IPS-11a (cell line): Measurements from ENCODE around the gene WDR20.

Experiments used
- H3K4me3 ChIP-seq: one replicate; pipeline ENCODE4 v1.5.1; 2013; ENCODE audit warnings: low read depth, low read length, control low read depth

WDR20 gene

DNA sequence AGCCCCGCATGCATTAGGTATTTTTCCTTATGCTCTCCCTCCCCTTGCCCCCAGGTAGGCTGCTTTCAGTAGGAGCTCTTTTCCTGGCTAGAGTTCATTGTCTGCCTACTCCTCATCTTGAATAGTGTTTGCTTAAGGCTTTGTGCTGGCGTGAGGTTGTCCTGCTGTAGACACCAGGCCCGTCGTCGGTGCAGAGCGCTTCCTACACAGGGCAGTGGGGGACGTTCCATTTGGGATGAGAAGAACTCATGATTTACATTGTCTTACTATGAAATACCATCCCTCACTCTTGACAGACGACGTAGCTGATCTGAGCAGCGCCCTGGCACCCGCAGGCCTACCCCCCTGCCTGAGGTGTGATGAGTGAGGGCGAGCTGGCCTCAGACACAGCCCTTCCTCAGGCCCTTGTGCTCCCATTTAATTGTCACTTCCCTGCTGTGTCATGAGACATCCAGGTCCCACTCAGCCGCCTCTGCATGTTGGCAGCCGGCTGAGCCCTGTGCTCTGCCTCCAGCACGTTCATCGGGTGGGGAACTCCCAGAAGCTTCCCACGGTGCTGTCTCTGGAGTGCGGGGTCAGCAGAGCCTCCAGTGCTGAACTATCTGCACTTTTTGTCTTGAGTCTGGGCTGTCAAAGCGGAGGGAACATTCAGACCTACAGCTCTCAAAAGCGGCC, 76.0 kb downstream of the WDR20 start:
- no peak overlapping the region for H3K4me3 ChIP-seq

DNA sequence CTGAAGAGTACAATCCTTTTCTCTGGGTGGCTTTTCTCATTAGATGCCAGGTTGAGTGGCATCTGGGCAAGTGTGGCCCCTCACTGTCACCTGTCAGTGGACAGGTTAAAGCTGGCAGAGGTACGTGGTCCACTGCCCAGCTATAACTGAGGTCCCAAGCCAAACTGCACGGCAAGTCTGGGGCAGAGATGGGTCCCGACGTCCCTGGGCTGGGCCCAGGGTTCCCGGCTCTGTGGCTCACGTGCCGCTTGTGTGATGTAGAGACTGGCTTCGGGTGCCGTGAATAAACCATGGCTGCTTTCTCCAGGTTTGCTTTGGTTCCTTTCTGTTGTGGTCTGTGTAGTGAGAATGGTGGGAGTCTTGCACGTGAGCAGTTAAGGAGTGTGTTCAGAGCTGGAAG, 77.7 kb downstream of the WDR20 start:
- no peak overlapping the region for H3K4me3 ChIP-seq

DNA sequence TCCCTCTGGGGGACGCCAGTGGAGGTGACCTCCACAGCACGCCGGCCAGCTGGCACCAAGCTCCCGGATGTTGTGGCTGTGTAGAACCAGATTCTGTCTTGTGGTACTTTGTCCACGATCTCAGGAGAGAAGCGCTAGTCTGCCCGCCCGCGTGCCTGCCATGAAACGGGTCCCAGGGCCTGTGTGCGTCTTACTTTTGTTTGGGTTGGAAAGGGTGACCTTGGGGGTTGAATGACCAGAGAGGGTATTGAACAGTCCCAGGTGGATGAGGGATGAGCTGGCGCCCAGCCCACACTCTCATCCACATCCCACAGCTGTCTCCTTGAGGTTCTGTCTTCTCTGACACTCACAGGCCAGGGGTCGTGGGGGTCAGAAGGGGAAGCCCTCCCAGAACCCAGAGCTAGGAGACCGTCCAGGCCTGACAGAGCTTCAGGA, 78.3 kb downstream of the WDR20 start:
- no peak overlapping the region for H3K4me3 ChIP-seq

- no peak overlapping the region for H3K4me3 ChIP-seq
Measured at GRCh38 chr14:102218688-102219087, 79.0 kb downstream of the WDR20 start.

- no peak overlapping the region for H3K4me3 ChIP-seq
Measured at GRCh38 chr14:102219316-102219715, 79.6 kb downstream of the WDR20 start.

GRCh38 chr14:102220031-102220430, 80.3 kb downstream of the WDR20 start:
- no peak overlapping the region for H3K4me3 ChIP-seq

GRCh38 chr14:102221026-102221425, 81.3 kb downstream of the WDR20 start:
- no peak overlapping the region for H3K4me3 ChIP-seq

DNA sequence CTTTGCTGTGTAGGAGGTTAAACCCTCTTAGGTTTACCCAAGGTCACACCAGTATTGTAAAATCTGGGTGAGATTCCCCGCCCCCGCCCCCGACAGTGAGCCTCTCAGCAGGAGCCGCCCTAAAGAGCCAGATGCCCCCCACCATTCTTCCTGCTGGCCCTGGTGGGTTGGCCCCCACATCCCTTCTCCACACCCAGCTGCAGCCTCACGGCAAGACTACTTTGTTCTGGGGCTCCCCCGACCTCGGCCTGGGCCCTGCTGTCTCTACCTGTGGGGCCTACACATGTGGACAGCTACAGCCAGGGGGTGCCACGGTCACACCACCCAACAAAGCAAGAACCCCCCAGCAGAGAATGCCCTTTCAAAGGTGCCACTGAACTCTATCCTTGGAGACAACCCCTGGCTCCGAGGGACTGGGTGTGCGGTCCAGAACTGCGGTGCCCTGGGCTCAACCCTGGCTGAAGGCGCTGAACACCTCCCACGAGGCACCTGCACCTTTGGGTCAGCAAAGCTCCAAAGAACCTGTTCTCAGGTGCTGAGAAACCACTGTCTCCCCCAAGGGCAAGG, 82.4 kb downstream of the WDR20 start:
- no peak overlapping the region for H3K4me3 ChIP-seq

- H3K4me3 ChIP-seq, result no peak overlapping the region
Measured at GRCh38 chr14:102222751-102223150, 83.1 kb downstream of the WDR20 start.

GRCh38 chr14:102223682-102224081, 84.0 kb downstream of the WDR20 start:
- no peak overlapping the region for H3K4me3 ChIP-seq

GRCh38 chr14:102225386-102225785, 85.7 kb downstream of the WDR20 start:
- no peak overlapping the region for H3K4me3 ChIP-seq

DNA sequence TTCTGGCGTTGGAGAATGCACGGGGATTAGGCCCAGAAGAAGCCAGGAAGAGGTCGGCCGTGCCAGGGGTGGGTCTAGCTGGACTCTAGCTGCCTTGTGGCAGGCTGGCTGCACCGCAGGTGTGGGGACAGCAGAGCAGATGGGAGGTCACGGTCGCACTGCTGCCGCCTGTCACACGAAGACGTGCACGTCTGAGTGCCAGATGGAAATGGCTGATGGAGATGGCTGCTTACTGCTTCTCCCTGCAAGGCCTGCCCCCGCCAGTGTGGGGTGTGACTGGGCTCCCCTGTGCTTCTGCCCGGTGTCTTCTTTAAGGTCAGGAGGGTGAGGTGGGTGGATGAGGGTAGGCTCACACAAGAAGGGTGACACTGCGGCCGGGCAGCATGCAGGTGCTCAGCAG, 86.2 kb downstream of the WDR20 start:
- H3K4me3 ChIP-seq, result no peak overlapping the region

GRCh38 chr14:102226356-102227125, 86.8 kb downstream of the WDR20 start:
- no peak overlapping the region for H3K4me3 ChIP-seq

- no peak overlapping the region for H3K4me3 ChIP-seq
Measured at GRCh38 chr14:102227184-102227964, 87.7 kb downstream of the WDR20 start.

DNA sequence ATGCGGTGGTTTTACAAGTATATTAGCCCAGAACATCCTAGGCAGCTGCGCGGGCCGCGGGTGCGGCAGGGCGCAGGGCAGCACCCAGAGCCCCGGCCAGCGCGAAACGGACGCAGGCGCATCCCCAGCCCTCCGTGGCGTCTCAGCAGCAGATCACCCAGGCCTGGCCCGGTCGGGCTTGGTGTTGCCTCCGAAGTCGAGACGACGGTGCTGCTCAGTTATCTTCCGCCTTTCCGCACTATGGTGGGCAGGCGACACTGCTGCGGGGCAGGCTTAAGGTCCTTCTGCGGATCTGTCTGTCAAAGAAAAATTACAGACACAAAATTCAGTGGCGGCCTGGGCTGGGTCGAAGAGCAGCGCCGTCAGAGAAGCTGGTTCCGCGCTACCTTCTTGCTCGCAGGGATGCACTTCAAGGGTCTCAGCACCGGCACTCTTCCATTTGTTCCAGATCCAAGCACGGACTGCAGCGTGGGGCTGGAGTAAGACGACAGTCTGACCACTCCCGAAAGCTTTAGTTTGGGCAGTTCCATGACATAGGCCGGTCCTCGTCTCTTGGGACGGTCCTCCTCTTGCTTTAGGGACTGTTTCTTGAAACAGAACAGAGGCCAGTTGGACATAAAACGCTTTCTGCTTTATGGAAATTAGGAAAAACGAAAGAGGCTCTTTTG, 89.5 kb downstream of the WDR20 start:
- H3K4me3 ChIP-seq, result no peak overlapping the region

GRCh38 chr14:102229739-102230092, 90.0 kb downstream of the WDR20 start:
- H3K4me3 ChIP-seq, result no peak overlapping the region

DNA sequence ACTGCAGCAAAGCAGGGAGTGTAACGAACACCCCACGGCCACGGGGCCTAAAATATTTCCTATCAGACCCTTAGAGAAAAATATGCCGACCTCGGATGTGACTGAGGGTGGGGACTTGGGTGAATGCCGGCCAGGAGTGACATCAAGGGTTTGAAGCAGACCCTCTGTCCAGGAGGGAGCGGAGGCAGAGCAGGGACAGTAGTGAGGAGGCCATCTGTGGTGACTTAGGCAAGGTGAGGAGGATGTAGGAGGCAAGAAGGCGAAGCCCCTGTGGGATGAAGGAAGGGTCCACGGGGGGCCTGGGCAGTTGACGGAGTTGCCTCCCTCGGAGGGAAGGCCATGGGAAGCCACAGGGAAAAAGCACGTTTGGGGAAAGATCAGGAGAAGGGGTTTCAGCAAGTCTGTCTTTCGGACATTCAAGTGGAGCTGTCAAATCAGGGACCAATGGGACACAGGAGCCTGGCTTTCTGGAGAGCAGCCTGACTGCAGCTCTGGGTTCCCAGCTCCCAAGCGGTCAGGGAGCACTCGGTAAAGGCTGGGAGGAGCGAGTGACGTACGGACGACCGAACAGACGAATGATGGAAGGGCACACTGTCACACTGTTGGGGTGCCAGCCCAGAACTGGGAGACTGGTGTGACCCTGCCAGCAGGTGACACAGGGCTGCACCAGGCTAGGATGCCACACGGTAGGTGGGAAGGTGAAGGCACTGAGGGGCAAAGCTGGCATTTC, 90.9 kb downstream of the WDR20 start:
- H3K4me3 ChIP-seq, result no peak overlapping the region

GRCh38 chr14:102231476-102232347, 92.0 kb downstream of the WDR20 start:
- no peak overlapping the region for H3K4me3 ChIP-seq

DNA sequence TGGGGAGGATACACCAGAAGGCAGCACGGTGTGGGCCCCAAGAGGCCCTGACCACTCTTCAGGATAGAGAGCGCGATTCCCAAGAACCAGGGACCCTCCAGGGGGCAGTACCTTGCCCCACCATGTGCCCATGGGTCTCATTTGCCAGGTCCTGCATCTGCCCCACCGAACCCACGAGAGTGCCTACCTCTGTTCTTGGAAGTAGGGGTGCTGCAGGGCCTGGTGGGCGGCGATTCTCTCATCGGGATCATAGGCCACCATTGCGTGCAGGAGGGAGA, 92.6 kb downstream of the WDR20 start:
- H3K4me3 ChIP-seq, result no peak overlapping the region

DNA sequence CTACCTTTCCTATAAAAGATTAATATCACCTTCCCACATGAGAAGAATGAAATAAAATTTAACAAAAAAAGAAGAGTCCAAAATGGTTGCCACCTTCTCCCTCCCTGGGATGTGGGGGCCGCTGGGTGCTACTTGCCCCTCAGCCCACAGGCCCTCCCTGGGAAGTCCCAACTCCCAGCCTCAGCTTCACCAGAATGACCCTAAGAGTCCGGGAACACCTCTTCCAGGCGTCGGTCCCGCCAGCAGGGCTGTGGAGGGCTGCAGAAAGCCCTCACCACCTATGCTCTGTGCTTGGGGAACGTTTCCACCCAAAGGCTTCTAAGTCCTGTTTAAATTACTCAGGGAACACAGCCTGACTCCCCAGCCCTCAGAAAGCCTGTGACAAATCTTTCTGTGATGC, 93.4 kb downstream of the WDR20 start:
- H3K4me3 ChIP-seq, result no peak overlapping the region
